ENCODE measurements around the gene LRRN2.

- TF ChIP-seq ZFP30 (CRISPR knock-in tag; IDR thresholded peaks at IDR 0.05) (no peak), ISL1 (CRISPR knock-in tag; IDR thresholded peaks at IDR 0.05) (no peak), POU6F1 (CRISPR knock-in tag; IDR thresholded peaks at IDR 0.05; ENCODE audit: borderline replicate concordance, low read depth) (no peak)
Observed at GRCh38 chr1:204576422-204576821, 109.1 kb downstream of the LRRN2 start.

Data from SK-N-SH treated with all-trans-retinoic acid at 6 μM for 48 hours (cell line).